Sciatic nerve (tissue), 2 donors: Measurements from ENCODE around the gene SALL4. TPM values are rescaled to one million over a fixed set of nuclear protein-coding genes. Genes with fewer than 3 reads are reported as not detected.
"Not testable (repeated sequence)": the region's sequence is repeated elsewhere in the genome, so short reads cannot be mapped to it uniquely, and the experiment has no call there.

Experiments used
- ATAC-seq: fragments of 200-7000 bp; cut with Tn5 transposase; one replicate; pipeline ENCODE4 v1.9.1; 2020; ENCODE audit warnings: mild to moderate bottlenecking, moderate library complexity
- DNase-seq: peaks from one replicate; pipeline ENCODE4 v3.0.0-alpha.2; 2020; ENCODE audit warnings: low spot score
- intact Hi-C: fragments of 100-400 bp; cut with DNase I; formaldehyde crosslinking; loops from one replicate; pipeline ENCODE4 v1.14.2; 2022
- total RNA-seq: library from RNA; stranded (reverse); fragmentation: NEBNext Ultra II Directional; extraction: Animal tissue kit (Norgen Biotek cat#: 25700); gene quantifications from one replicate; pipeline ENCODE4 v1.2.1, GENCODE V29; 2021
- donor health status: DM: no; HTN: no; CAD: no.
- donor health status: DM: no; HTN: no; CAD: no.

SALL4 gene
- total RNA-seq, 1 donor from 2014 or later: 2.6 TPM

- intact Hi-C loops: no loop called here
- DNase-seq (no peak), ATAC-seq (no peak)
Measured at GRCh38 chr20:51804754-51805153, 2.4 kb upstream of the SALL4 start.

GRCh38 chr20:51803148-51803854 is 980 bp upstream of the SALL4 start:
- DNase-seq: no peak
- intact Hi-C loops: no loop called here
- ATAC-seq: no peak

GRCh38 chr20:51801823-51802123 is 548 bp downstream of the SALL4 start:
- no peak for ATAC-seq
- intact Hi-C loops: no loop called here
- DNase-seq: no peak

GRCh38 chr20:51801122-51801822 is 1.0 kb downstream of the SALL4 start:
- intact Hi-C loops: no loop called here
- ATAC-seq (peak; percentile 10), DNase-seq (no peak)

GRCh38 chr20:51800872-51801121 is 1.5 kb downstream of the SALL4 start:
- DNase-seq (no peak), ATAC-seq (peak; percentile 53)
- intact Hi-C loops: no loop called here

- DNase-seq (peak; percentile 78), ATAC-seq (peak; percentile 82)
- intact Hi-C loops: no loop called here
Measured at GRCh38 chr20:51800060-51800871, 2.1 kb downstream of the SALL4 start.

GRCh38 chr20:51799401-51799860 is 2.9 kb downstream of the SALL4 start:
- intact Hi-C loops: no loop called here
- DNase-seq: no peak
- ATAC-seq: no peak

- intact Hi-C loops: no loop called here
- no peak for ATAC-seq
- DNase-seq: no peak
Measured at GRCh38 chr20:51797357-51798025, 4.8 kb downstream of the SALL4 start.

- intact Hi-C loops: no loop called here
- no peak for ATAC-seq
- DNase-seq: no peak
Measured at GRCh38 chr20:51796340-51796739, 6.0 kb downstream of the SALL4 start.

- intact Hi-C loops: no loop called here
- no peak for ATAC-seq
- DNase-seq: no peak
Measured at GRCh38 chr20:51792960-51793359, 9.4 kb downstream of the SALL4 start.

- DNase-seq (no peak), ATAC-seq (no peak)
- intact Hi-C loops: no loop called here
Measured at GRCh38 chr20:51791626-51792025, 10.7 kb downstream of the SALL4 start.

GRCh38 chr20:51790256-51790655 is 12.1 kb downstream of the SALL4 start:
- intact Hi-C loops: no loop called here
- no peak for ATAC-seq
- no peak for DNase-seq

GRCh38 chr20:51789434-51789833 is 12.9 kb downstream of the SALL4 start:
- intact Hi-C loops: loop anchor here (5.0 kb wide), 1 partner anchor 1503 kb away; no protein-coding TSS in a partner anchor
- DNase-seq (no peak), ATAC-seq (no peak)

- intact Hi-C loops: loop anchor here (5.0 kb wide), 1 partner anchor 1503 kb away; no protein-coding TSS in a partner anchor
- ATAC-seq (no peak), DNase-seq (no peak)
Measured at GRCh38 chr20:51788822-51789221, 13.5 kb downstream of the SALL4 start.

GRCh38 chr20:51784299-51784698 is 18.0 kb downstream of the SALL4 start:
- intact Hi-C loops: no loop called here
- no peak for DNase-seq
- no peak for ATAC-seq

GRCh38 chr20:51778229-51778759 is 24.0 kb downstream of the SALL4 start:
- intact Hi-C loops, DNase-seq, ATAC-seq: not testable (repeated sequence)

GRCh38 chr20:51775241-51775640 is 27.1 kb downstream of the SALL4 start:
- intact Hi-C loops: no loop called here
- no peak for ATAC-seq
- DNase-seq: no peak

- intact Hi-C loops: no loop called here
- ATAC-seq: no peak
- no peak for DNase-seq
Measured at GRCh38 chr20:51772236-51772635, 30.1 kb downstream of the SALL4 start.

GRCh38 chr20:51769976-51770615 is 32.2 kb downstream of the SALL4 start:
- intact Hi-C loops: no loop called here
- DNase-seq (no peak), ATAC-seq (no peak)
